Left cardiac atrium (tissue), 4 donors: ENCODE data around the gene HCFC1R1. TPM values are rescaled to one million over a fixed set of nuclear protein-coding genes. Genes with fewer than 3 reads are reported as not detected.
A peak's percentile ranks its signal among the peaks of the same experiment; 100 is the strongest.
"Not testable (repeated sequence)": the region's sequence is repeated elsewhere in the genome, so short reads cannot be mapped to it uniquely, and the experiment has no call there.

Experiments used
- ATAC-seq, 2 donors: fragments of 200-7000 bp; cut with Tn5 transposase; one replicate each; pipeline ENCODE4 v1.9.1; 2020; ENCODE audit warnings: mild to moderate bottlenecking in 2 of 2, moderate library complexity in 2 of 2
- DNase-seq: peaks from one replicate; pipeline ENCODE4 v3.0.0-alpha.2; 2020
- intact Hi-C, 2 donors: fragments of 100-400 bp; cut with DNase I; formaldehyde crosslinking; loops; one replicate each; pipeline versions ENCODE4 v1.14.1 to v1.15.1; 2022 to 2023
- long read RNA-seq: library from polyadenylated mRNA; unstranded; transcript quantifications from one replicate; pipeline ENCODE4 v2.0.0, GENCODE V29; 2021
- total RNA-seq, 2 donors: library from RNA; stranded (reverse); fragmentation: NEBNext Ultra II Directional; extraction: Animal tissue kit (Norgen Biotek cat#: 25700); gene quantifications; one replicate each; pipeline ENCODE4 v1.2.1, GENCODE V29; 2021
- donor health status: DM: no; HTN: yes; CAD: no.
- donor health status: DM: no; HTN: yes; CAD: no; lungs with severe emphysema.
- donor health status: DM: yes; HTN: yes; CAD: no.
- donor health status: Dilated cardiomyopathy.

Gene HCFC1R1, protein sequence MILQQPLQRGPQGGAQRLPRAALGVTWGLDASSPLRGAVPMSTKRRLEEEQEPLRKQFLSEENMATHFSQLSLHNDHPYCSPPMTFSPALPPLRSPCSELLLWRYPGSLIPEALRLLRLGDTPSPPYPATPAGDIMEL
- total RNA-seq, result 10 to 100 TPM; 28.4 to 46.1 TPM
- long read RNA-seq, partial matches to known transcripts, result 0 of 2 reads
- long read RNA-seq, other reads (novel, unspliced or antisense), result 1 of 2 reads

GRCh38 chr16:3023669-3024478, at the start of gene HCFC1R1, which contains the start of gene THOC6:
HCFC1R1 (minus strand) TSS chr16:3023942; CDS start chr16:3023941, 1 bp downstream.
THOC6 (plus strand) TSS chr16:3024035; CDS start chr16:3024327, 292 bp downstream.
- ATAC-seq, result peak; percentile 62 to 81
- DNase-seq, result peak; percentile 98
- intact Hi-C loops, result no loop called here

DNA sequence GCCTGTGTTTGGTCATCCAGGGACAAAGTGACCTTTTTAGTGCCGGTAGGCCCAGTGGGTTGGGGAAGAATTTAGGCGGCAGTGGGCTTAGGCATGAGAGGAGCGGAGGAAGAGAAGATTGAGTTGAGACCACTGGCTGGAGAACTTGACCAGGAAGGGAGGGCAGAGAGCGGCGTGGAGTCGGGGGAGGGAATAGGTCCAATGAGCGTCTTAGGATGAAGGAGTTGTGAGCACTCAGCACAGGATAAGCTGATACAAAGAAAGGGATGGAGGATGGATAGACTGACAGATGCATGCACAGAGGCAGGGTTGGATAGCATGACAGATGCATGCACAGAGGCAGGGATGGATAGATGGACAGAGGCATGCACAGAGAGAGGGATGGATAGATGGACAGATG, 49.7 kb upstream of the HCFC1R1 start:
- DNase-seq, result no peak
- no peak for ATAC-seq

DNA sequence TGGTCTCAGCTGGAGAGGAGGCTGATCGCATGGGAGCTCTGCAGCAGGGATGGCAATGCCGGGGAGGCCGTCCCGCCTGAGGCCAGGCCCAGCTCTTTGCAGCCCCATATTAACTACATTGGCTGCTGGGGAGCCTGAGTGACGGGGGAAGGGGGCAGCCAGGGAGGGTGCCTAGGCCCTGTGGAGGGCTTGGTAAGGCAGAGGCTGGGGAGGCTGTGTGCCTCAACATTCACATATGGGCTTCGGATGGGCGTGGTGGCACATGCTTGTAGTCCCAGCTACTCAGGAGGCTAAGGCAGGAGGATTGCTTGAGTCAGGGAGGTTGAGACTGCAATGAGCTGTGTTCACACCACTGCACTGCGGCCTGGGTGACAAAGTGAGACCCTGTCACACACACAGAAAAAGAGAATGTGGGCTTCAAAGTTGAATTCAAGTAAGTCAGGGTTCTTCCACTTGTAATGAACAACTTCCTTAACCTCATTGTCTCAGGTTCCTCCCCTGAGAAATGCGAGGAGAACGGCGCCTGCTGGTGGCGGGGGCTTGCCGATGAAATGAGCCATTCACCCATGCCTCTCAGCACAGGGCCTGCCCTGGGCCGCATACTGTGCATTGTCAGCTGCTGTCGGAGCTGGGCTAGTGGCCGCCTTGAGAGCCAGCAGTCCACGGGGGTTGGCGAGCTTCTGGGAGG, 49.0 kb upstream of the HCFC1R1 start:
- ATAC-seq, intact Hi-C loops, DNase-seq: not testable (repeated sequence)

More for the DNA sequence above, 49.7 kb upstream of the HCFC1R1 start:
- intact Hi-C loops, result no loop called here

DNA sequence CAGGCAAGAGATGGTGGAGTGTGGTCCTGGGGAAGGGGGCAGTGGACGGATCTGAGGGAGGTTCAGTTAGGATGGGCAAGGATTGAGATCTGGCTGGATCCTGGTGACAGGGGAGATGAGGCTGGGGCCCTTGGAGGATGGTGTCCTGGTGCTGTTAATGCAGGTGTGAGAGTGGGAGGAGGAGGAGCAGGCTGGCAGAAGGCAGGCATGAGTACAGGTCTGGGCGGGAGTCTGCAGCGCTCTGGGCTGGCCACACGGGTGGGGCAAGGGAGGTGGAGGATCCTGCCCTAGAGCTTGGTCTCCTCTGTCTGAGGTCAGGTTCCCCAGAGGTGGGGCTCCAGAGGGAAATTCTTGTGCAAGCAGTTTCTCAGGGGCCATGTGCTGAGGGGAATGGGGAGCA, 48.4 kb upstream of the HCFC1R1 start:
- DNase-seq, ATAC-seq, intact Hi-C loops: not testable (repeated sequence)

GRCh38 chr16:3071655-3072054, 47.9 kb upstream of the HCFC1R1 start:
- DNase-seq (no peak), ATAC-seq (no peak)
- intact Hi-C loops, result no loop called here

DNA sequence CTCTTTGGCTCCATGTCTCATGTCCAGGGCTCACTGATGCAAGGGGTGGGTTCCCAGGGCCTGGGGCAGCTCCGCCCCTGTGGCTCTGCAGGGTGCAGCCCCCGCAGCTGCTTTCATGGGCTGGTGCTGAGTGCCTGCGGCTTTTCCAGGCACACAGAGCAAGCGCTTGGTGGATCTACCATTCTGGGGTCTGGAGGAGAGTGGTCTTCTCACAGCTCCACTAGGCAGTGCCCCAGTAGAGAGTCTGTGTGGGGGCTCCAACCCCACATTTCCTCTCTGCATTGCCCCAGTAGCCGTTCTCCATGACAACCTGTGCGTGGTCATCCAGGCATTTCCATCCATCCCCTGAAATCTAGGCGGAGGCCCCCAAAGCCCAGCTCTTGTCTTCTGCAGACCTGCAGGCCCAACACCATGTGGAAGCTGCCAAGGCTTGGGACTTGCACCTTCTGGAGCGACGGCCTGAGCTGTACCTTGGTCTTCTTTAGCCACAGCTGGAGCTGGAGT, 46.9 kb upstream of the HCFC1R1 start:
- intact Hi-C loops, result no loop called here
- ATAC-seq, result no peak
- DNase-seq, result no peak

DNA sequence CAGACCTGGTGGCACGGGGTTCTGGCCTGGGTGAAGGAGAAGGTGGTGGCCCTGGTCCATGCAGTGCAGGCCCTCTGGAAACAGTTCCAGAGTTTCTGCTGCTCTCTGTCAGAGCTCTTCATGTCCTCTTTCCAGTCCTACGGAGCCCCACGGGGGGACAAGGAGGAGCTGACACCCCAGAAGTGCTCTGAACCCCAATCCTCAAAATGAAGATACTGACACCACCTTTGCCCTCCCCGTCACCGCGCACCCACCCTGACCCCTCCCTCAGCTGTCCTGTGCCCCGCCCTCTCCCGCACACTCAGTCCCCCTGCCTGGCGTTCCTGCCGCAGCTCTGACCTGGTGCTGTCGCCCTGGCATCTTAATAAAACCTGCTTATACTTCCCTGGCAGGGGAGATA, 45.4 kb upstream of the HCFC1R1 start:
- DNase-seq, ATAC-seq, intact Hi-C loops: not testable (repeated sequence)

- ATAC-seq, result no peak
- intact Hi-C loops, result no loop called here
- no peak for DNase-seq
Observed at GRCh38 chr16:3068487-3068886, 44.7 kb upstream of the HCFC1R1 start.

- intact Hi-C loops, result no loop called here
- ATAC-seq, result no peak
- no peak for DNase-seq
Observed at GRCh38 chr16:3066440-3066748, 42.7 kb upstream of the HCFC1R1 start.

DNA sequence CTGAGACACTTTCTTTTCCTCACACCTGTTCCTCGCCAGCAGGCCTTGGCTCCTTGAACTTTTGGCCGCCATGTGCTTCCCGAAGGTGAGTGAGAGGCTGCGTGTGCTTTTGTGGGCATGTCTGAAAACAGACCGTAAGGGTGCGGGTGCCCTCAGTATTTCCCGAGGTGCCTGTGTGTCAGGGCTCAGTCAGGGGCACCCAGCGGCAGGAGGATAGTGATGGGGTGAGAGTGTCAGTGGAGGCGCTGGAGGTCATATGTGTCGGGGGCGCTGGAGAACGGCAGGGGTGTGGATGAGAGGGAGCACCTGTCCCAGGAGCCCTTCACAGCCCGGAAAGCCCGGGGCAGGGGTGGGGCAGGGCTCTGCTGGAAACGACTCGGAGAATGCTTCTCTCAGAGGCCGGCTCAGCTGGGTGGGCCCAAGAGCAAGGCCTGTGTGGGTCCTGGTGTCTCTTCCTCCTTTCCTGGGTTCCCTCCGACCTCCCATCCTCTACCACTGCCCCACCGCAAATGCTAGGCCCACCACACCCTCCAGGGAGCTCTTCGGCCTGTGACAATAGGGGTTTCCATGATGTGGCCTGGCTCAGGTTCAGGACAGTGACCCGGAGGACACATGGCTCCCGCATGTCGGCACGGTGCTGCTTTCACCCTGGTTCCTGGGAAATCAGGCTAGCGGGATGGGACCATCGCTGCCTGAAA, 42.1 kb upstream of the HCFC1R1 start:
- peak; percentile 12 to 29 for ATAC-seq
- intact Hi-C loops, result no loop called here
- DNase-seq, result peak; percentile 31

- DNase-seq, result peak; percentile 80
- ATAC-seq, result peak; percentile 82 to 83
- intact Hi-C loops, result no loop called here
Observed at GRCh38 chr16:3065069-3065741, 41.5 kb upstream of the HCFC1R1 start, which contains the start of gene IL32. IL32 (plus strand) TSS chr16:3065640; CDS start chr16:3065812, 172 bp downstream.

- DNase-seq, result no peak
- intact Hi-C loops, result no loop called here
- ATAC-seq, result no peak
Observed at GRCh38 chr16:3063625-3064386, 40.1 kb upstream of the HCFC1R1 start.

- intact Hi-C loops, result no loop called here
- ATAC-seq (no peak), DNase-seq (no peak)
Observed at GRCh38 chr16:3062553-3062952, 38.8 kb upstream of the HCFC1R1 start.

GRCh38 chr16:3060339-3061127, 36.8 kb upstream of the HCFC1R1 start:
- intact Hi-C loops, result no loop called here
- DNase-seq, result no peak
- ATAC-seq, result no peak

DNA sequence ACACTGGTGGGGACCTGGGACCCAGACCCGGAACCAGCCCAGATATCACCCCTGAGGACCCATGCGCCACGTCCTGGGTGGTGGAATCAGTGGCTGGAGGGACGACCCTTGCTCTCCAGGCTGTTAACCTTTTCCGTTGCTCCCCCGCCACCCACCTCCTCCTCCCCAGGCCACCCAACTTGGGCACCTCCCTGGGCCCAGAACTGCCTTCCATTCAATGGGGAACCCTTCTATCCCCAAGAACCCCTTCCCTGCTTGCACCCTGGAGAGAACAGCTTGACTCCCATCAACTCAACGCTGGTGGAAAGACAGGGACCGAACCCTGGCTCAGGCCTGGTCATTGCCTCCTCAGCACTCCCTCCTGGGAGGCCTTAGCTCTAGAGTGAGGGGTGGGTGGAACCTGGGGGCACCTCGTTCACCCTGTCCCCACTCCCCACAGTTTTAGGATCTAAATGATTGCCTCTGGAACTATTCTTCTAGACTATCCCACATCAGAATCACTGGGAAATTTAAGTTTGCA, 36.0 kb upstream of the HCFC1R1 start:
- no peak for ATAC-seq
- intact Hi-C loops, result loop anchor here (2.0 to 10.0 kb wide), 3 partner anchors 45 to 108 kb away; no protein-coding TSS in a partner anchor
- DNase-seq, result no peak

- peak; percentile 92 for DNase-seq
- intact Hi-C loops, result loop anchor here (2.0 to 10.0 kb wide), 3 partner anchors 46 to 108 kb away; no protein-coding TSS in a partner anchor
- ATAC-seq, result peak; percentile 95
Observed at GRCh38 chr16:3059041-3059722, 35.4 kb upstream of the HCFC1R1 start.
